Measurements from ENCODE around the gene CCND3.

- TF ChIP-seq POLR2AphosphoS5 (IDR thresholded peaks at IDR 0.05), result no peak
- TF ChIP-seq POLR2A (IDR thresholded peaks at IDR 0.05), result no peak
Observed at GRCh38 chr6:41936073-41936837, 5.4 kb downstream of the CCND3 start.

Measured in gastroesophageal sphincter (tissue), 2 donors.